A549 (cell line): ENCODE results near the gene CCP110.

ENCODE experiments used
- EP300 ChIP-seq, 2 experiments: fragments of >200 bp; sonication (Bioruptor Twin); formaldehyde crosslinking; IDR thresholded peaks; 2 replicates in 1 of 2; 3 replicates in 1 of 2; pipeline ENCODE4 v1.6.1; 2016 to 2017
- HOXB13 ChIP-seq: fragments of 250-450 bp; sonication (Bioruptor Pico); IDR thresholded peaks from 2 replicates; pipeline ENCODE4 v1.5.0; 2020; ENCODE audit warnings: low read depth, mild to moderate bottlenecking, moderate library complexity
- JUN ChIP-seq, 2 experiments: fragments of >200 bp; sonication (Bioruptor Twin); formaldehyde crosslinking; IDR thresholded peaks; 2 replicates in 1 of 2; 3 replicates in 1 of 2; pipeline ENCODE4 v1.6.1; 2016 to 2017
- MAFK ChIP-seq: fragments of 450-650 bp; IDR thresholded peaks from 2 replicates; pipeline ENCODE4 v1.6.1; 2014; ENCODE audit not compliant: partially characterized antibody
- MYC ChIP-seq: IDR thresholded peaks from 2 replicates; pipeline ENCODE4 v1.6.1; 2012; ENCODE audit warnings: mild to moderate bottlenecking, inconsistent platforms, low read length, improper control_type of control experiment, borderline replicate concordance
- PHF8 ChIP-seq: fragments of 200-600 bp; sonication (generic); IDR thresholded peaks from 2 replicates; pipeline ENCODE4 v1.6.1; 2016; ENCODE audit warnings: low read depth, mild to moderate bottlenecking, antibody characterized with exemption, moderate library complexity, borderline replicate concordance
- POLR2A ChIP-seq: IDR thresholded peaks from 2 replicates; pipeline ENCODE4 v1.6.1; 2012; ENCODE audit warnings: mild to moderate bottlenecking, low read length
- RAD21 ChIP-seq, 2 experiments: fragments of >200 bp in 1 of 2; sonication (Bioruptor Twin) in 1 of 2; formaldehyde crosslinking in 1 of 2; IDR thresholded peaks in 1 of 2; conservative IDR thresholded peaks in 1 of 2; 2 replicates in 1 of 2; 3 replicates in 1 of 2; pipeline ENCODE4 v1.6.1; 2012 to 2018; ENCODE audit warnings: inconsistent platforms in 1 of 2
- RFX5 ChIP-seq: fragments of 450-650 bp; IDR thresholded peaks from 2 replicates; pipeline ENCODE4 v1.7.1; 2014; ENCODE audit warnings: antibody characterized with exemption, mild to moderate bottlenecking, moderate library complexity
- TF ChIP-seq, protein P1 (sequence below): fragments of >200 bp; sonication (Bioruptor Twin); formaldehyde crosslinking; IDR thresholded peaks from 3 replicates; pipeline ENCODE4 v1.5.1; 2016
- TF ChIP-seq, protein P2 (sequence below): IDR thresholded peaks from 2 replicates; pipeline ENCODE4 v1.6.1; 2012
- TF ChIP-seq, protein P3 (sequence below): IDR thresholded peaks from 2 replicates; pipeline ENCODE4 v1.6.1; 2012
- TF ChIP-seq, protein P4 (sequence below): fragments of 150-350 bp; IDR thresholded peaks from 2 replicates; pipeline ENCODE4 v1.6.1; 2014; ENCODE audit warnings: low read depth, mild to moderate bottlenecking, low read length

DNA sequence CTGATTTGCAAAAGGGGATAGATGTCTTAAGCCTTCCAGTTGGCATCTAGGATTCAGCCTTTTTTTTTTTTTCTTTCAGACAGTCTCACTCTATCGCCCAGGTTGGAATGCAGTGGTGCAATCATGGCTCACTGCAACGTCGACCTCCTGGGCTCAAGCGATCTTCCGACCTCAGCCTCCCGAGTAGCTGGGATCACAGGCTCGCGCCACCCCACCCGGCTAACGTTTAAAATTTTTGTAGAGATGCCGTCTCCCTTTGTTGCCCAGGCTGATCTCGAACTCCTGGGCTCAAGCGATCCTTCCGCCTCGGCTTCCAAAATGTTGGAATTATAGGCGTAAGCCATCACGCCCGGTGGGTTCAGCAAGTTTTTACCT, 571 bp upstream of the CCP110 start:
- TF ChIP-seq, protein P1, sequence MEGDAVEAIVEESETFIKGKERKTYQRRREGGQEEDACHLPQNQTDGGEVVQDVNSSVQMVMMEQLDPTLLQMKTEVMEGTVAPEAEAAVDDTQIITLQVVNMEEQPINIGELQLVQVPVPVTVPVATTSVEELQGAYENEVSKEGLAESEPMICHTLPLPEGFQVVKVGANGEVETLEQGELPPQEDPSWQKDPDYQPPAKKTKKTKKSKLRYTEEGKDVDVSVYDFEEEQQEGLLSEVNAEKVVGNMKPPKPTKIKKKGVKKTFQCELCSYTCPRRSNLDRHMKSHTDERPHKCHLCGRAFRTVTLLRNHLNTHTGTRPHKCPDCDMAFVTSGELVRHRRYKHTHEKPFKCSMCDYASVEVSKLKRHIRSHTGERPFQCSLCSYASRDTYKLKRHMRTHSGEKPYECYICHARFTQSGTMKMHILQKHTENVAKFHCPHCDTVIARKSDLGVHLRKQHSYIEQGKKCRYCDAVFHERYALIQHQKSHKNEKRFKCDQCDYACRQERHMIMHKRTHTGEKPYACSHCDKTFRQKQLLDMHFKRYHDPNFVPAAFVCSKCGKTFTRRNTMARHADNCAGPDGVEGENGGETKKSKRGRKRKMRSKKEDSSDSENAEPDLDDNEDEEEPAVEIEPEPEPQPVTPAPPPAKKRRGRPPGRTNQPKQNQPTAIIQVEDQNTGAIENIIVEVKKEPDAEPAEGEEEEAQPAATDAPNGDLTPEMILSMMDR: no peak
- TF ChIP-seq EP300 (IDR thresholded peaks at IDR 0.05): no peak
- TF ChIP-seq, protein P2, sequence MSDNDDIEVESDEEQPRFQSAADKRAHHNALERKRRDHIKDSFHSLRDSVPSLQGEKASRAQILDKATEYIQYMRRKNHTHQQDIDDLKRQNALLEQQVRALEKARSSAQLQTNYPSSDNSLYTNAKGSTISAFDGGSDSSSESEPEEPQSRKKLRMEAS: no peak
- TF ChIP-seq, protein P3, sequence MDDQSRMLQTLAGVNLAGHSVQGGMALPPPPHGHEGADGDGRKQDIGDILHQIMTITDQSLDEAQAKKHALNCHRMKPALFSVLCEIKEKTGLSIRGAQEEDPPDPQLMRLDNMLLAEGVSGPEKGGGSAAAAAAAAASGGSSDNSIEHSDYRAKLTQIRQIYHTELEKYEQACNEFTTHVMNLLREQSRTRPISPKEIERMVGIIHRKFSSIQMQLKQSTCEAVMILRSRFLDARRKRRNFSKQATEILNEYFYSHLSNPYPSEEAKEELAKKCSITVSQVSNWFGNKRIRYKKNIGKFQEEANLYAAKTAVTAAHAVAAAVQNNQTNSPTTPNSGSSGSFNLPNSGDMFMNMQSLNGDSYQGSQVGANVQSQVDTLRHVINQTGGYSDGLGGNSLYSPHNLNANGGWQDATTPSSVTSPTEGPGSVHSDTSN: no peak
- TF ChIP-seq MAFK: no peak
- no peak for TF ChIP-seq JUN (IDR thresholded peaks at IDR 0.05)
- no peak for TF ChIP-seq POLR2A
- TF ChIP-seq, protein P4, sequence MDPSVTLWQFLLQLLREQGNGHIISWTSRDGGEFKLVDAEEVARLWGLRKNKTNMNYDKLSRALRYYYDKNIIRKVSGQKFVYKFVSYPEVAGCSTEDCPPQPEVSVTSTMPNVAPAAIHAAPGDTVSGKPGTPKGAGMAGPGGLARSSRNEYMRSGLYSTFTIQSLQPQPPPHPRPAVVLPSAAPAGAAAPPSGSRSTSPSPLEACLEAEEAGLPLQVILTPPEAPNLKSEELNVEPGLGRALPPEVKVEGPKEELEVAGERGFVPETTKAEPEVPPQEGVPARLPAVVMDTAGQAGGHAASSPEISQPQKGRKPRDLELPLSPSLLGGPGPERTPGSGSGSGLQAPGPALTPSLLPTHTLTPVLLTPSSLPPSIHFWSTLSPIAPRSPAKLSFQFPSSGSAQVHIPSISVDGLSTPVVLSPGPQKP: no peak
- TF ChIP-seq RAD21 (conservative IDR thresholded peaks at IDR 0.05 in 1 of 2, IDR thresholded peaks at IDR 0.05 in 1 of 2): no peak
- TF ChIP-seq MYC: no peak
- no peak for TF ChIP-seq RFX5
- TF ChIP-seq PHF8: no peak
- no peak for TF ChIP-seq HOXB13 (CRISPR knock-in tag)
